H1 (cell line): Measurements from ENCODE around the gene LRRC30. TPM values are rescaled to one million over a fixed set of nuclear protein-coding genes. Genes with fewer than 3 reads are reported as not detected.

Experiments
- CTCF ChIA-PET: fragments of 300-600 bp; sonication (Branson Sonifier 250); formaldehyde crosslinking; loops from one replicate; lab custom pipeline; 2021; ENCODE audit not compliant: partially characterized antibody; lab: Charles Lee
- POLR2A ChIA-PET: fragments of 300-600 bp; sonication (Branson Sonifier 250); formaldehyde crosslinking; loops from one replicate; lab custom pipeline; 2021; ENCODE audit warnings: inconsistent platforms; ENCODE audit not compliant: partially characterized antibody; lab: Charles Lee
- DNase-seq, 2 experiments: peaks; one replicate each; pipeline versions ENCODE4 v3.0.0 to v3.0.0-alpha.2; 2010 to 2022; ENCODE audit warnings: low spot score in 2 of 2, low read depth in 1 of 2, mixed read lengths in 1 of 2
- FAIRE-seq: peaks from 2 replicates; lab custom pipeline; 2011; peaks lifted over from hg19 to GRCh38; lab: Jason Lieb, UNC
- H2AFZ ChIP-seq: 2 replicates; pipeline ENCODE4 v1.8.1; 2012; ENCODE audit warnings: low read length, inconsistent platforms
- H2AK5ac ChIP-seq: 2 replicates; pipeline ENCODE4 v1.6.1; 2013; ENCODE audit warnings: low read depth, low read length
- H2BK120ac ChIP-seq: replicated peaks from 2 replicates; pipeline ENCODE3; 2013; ENCODE audit warnings: low read depth, low read length, inconsistent platforms
- H2BK12ac ChIP-seq: 2 replicates; pipeline ENCODE4 v1.6.1; 2013; ENCODE audit warnings: low read depth, low read length
- H2BK15ac ChIP-seq: 2 replicates; pipeline ENCODE4 v1.6.1; 2013; ENCODE audit warnings: low read length
- H2BK20ac ChIP-seq: 2 replicates; pipeline ENCODE4 v1.6.1; 2013; ENCODE audit warnings: low read length
- H2BK5ac ChIP-seq: 2 replicates; pipeline ENCODE4 v1.6.1; 2013; ENCODE audit warnings: low read depth, low read length
- H3K14ac ChIP-seq: 2 replicates; pipeline ENCODE4 v1.6.1; 2013; ENCODE audit warnings: inconsistent platforms; ENCODE audit not compliant: insufficient read length
- H3K18ac ChIP-seq: 2 replicates; pipeline ENCODE4 v1.6.1; 2013; ENCODE audit warnings: low read length; ENCODE audit errors: extremely low read depth
- H3K23ac ChIP-seq: 2 replicates; pipeline ENCODE4 v1.6.1; 2013; ENCODE audit warnings: inconsistent platforms; ENCODE audit not compliant: insufficient read length
- H3K23me2 ChIP-seq: 2 replicates; pipeline ENCODE4 v1.6.1; 2013; ENCODE audit warnings: low read depth, low read length
- H3K27ac ChIP-seq: 2 replicates; pipeline ENCODE4 v1.6.1; 2011; ENCODE audit warnings: low read depth, low read length, inconsistent platforms
- H3K27me3 ChIP-seq, 4 experiments: replicated peaks in 1 of 4; 1 replicate in 1 of 4; 2 replicates in 3 of 4; pipeline versions ENCODE4 v1.6.1 to v1.8.1; 2011 to 2013; ENCODE audit warnings: low read length in 3 of 4, mild to moderate bottlenecking in 3 of 4, inconsistent platforms in 2 of 4, mixed read lengths in 2 of 4, moderate library complexity in 1 of 4; ENCODE audit not compliant: control insufficient read depth in 3 of 4, insufficient read depth in 3 of 4; ENCODE audit errors: extremely low read depth in 1 of 4
- H3K36me3 ChIP-seq, 4 experiments: 2 replicates each; pipeline versions ENCODE4 v1.6.1 to v1.8.1; 2011 to 2013; ENCODE audit warnings: mild to moderate bottlenecking in 4 of 4, low read length in 3 of 4, moderate library complexity in 2 of 4, control low read depth in 1 of 4, inconsistent platforms in 1 of 4; ENCODE audit not compliant: insufficient read depth in 4 of 4, control insufficient read depth in 2 of 4
- H3K4ac ChIP-seq: replicated peaks from 2 replicates; pipeline ENCODE3; 2013; ENCODE audit warnings: low read length, low read depth, mixed read lengths, inconsistent platforms; ENCODE audit not compliant: insufficient read length
- H3K4me1 ChIP-seq, 4 experiments: replicated peaks in 1 of 4; 1 replicate in 1 of 4; 2 replicates in 3 of 4; pipeline versions ENCODE4 v1.6.1 to v1.8.1; 2011 to 2013; ENCODE audit warnings: low read length in 3 of 4, inconsistent platforms in 2 of 4, mixed read lengths in 1 of 4; ENCODE audit not compliant: insufficient read depth in 4 of 4, control insufficient read depth in 3 of 4
- H3K4me2 ChIP-seq, 2 experiments: 2 replicates each; pipeline versions ENCODE4 v1.6.1 to v1.8.1; 2011 to 2013; ENCODE audit warnings: low read depth in 2 of 2, low read length in 2 of 2, control low read depth in 1 of 2, inconsistent platforms in 1 of 2, mild to moderate bottlenecking in 1 of 2; ENCODE audit not compliant: insufficient read depth in 1 of 2
- H3K4me3 ChIP-seq, 4 experiments: fragments of 200-600, 300-600 bp in 1 of 4; sonication (generic), shearing (Covaris generic), sonication (Bioruptor Twin) in 1 of 4; 2 replicates each; pipeline versions ENCODE4 v1.5.1 to v1.8.1; 2011 to 2016; ENCODE audit warnings: low read length in 4 of 4, low read depth in 3 of 4, control low read depth in 2 of 4, inconsistent platforms in 2 of 4, mild to moderate bottlenecking in 2 of 4, mixed read lengths in 1 of 4, moderate library complexity in 1 of 4; ENCODE audit not compliant: insufficient read depth in 2 of 4; ENCODE audit errors: extremely low read depth in 1 of 4
- H3K56ac ChIP-seq: replicated peaks from 2 replicates; pipeline ENCODE3; 2013; ENCODE audit warnings: low read depth, mild to moderate bottlenecking, mixed read lengths, low read length, inconsistent platforms; ENCODE audit not compliant: insufficient read length
- H3K79me1 ChIP-seq: 2 replicates; pipeline ENCODE4 v1.6.1; 2013; ENCODE audit warnings: low read depth, low read length, control low read depth
- H3K79me2 ChIP-seq, 2 experiments: 2 replicates each; pipeline versions ENCODE4 v1.6.1 to v1.8.1; 2012 to 2013; ENCODE audit warnings: low read length in 2 of 2, mild to moderate bottlenecking in 2 of 2, inconsistent platforms in 1 of 2; ENCODE audit not compliant: insufficient read depth in 2 of 2, control insufficient read depth in 1 of 2
- H3K9ac ChIP-seq, 4 experiments: replicated peaks in 1 of 4; 1 replicate in 1 of 4; 2 replicates in 3 of 4; pipeline versions ENCODE4 v1.6.1 to v1.8.1; 2011 to 2013; ENCODE audit warnings: low read depth in 3 of 4, low read length in 3 of 4, control low read depth in 2 of 4, mild to moderate bottlenecking in 2 of 4, moderate library complexity in 2 of 4, inconsistent platforms in 1 of 4; ENCODE audit errors: extremely low read depth in 1 of 4
- H3K9me3 ChIP-seq, 2 experiments: 2 replicates each; pipeline versions ENCODE4 v1.6.1 to v1.8.1; 2012 to 2013; ENCODE audit warnings: mild to moderate bottlenecking in 2 of 2, moderate library complexity in 2 of 2, control low read depth in 1 of 2, inconsistent platforms in 1 of 2, low read depth in 1 of 2, low read length in 1 of 2, mixed read lengths in 1 of 2; ENCODE audit not compliant: insufficient read depth in 2 of 2
- H4K20me1 ChIP-seq, 2 experiments: replicated peaks in 1 of 2; 2 replicates each; pipeline versions ENCODE3 to v1.8.1; 2011 to 2013; ENCODE audit warnings: inconsistent platforms in 2 of 2, low read length in 2 of 2, mild to moderate bottlenecking in 1 of 2; ENCODE audit not compliant: insufficient read depth in 2 of 2, control insufficient read depth in 1 of 2
- H4K5ac ChIP-seq: 2 replicates; pipeline ENCODE4 v1.6.1; 2013; ENCODE audit warnings: low read length, low read depth, mixed read lengths, inconsistent platforms; ENCODE audit not compliant: insufficient read length
- H4K8ac ChIP-seq: 2 replicates; pipeline ENCODE4 v1.8.0; 2013; ENCODE audit warnings: mild to moderate bottlenecking, moderate library complexity, low read length, inconsistent platforms; ENCODE audit not compliant: insufficient read depth; ENCODE audit errors: extremely low read depth
- H4K91ac ChIP-seq: replicated peaks from 2 replicates; pipeline ENCODE3; 2013; ENCODE audit warnings: low read length, mixed read lengths, inconsistent platforms; ENCODE audit not compliant: insufficient read length
- EGR1 ChIP-seq: IDR thresholded peaks from 2 replicates; pipeline ENCODE4 v1.6.1; 2011; ENCODE audit warnings: low read depth, low read length, borderline replicate concordance
- RAD21 ChIP-seq, 2 experiments: IDR thresholded peaks in 1 of 2; conservative IDR thresholded peaks in 1 of 2; 2 replicates each; pipeline ENCODE4 v1.6.1; 2011; ENCODE audit warnings: low read depth in 2 of 2, low read length in 2 of 2, improper control_type of control experiment in 1 of 2, inconsistent platforms in 1 of 2, mild to moderate bottlenecking in 1 of 2, moderate library complexity in 1 of 2
- RNF2 ChIP-seq: fragments of 200-900, 300-1000 bp; sonication (generic); IDR thresholded peaks from 2 replicates; pipeline ENCODE4 v1.7.1; 2016; ENCODE audit warnings: borderline replicate concordance, low read depth, mild to moderate bottlenecking, antibody characterized with exemption, low read length; ENCODE audit not compliant: poor library complexity, severe bottlenecking; ENCODE audit errors: missing control alignments
- SIRT6 ChIP-seq: IDR thresholded peaks from one replicate; pipeline ENCODE4 v1.7.1; 2012; ENCODE audit warnings: low read length, inconsistent platforms
- SP2 ChIP-seq: IDR thresholded peaks from 2 replicates; pipeline ENCODE4 v1.6.1; 2012; ENCODE audit warnings: mild to moderate bottlenecking, low read length, inconsistent platforms
- SP4 ChIP-seq: IDR thresholded peaks from 2 replicates; pipeline ENCODE4 v1.6.1; 2012; ENCODE audit warnings: low read length, inconsistent platforms
- SRF ChIP-seq: IDR thresholded peaks from 2 replicates; pipeline ENCODE4 v1.6.1; 2011; ENCODE audit warnings: mild to moderate bottlenecking, low read depth, low read length, moderate library complexity
- SUZ12 ChIP-seq: fragments of 200-600 bp; sonication (generic); IDR thresholded peaks from 2 replicates; pipeline ENCODE4 v1.6.1; 2012; ENCODE audit warnings: mild to moderate bottlenecking, inconsistent platforms, low read length, moderate library complexity, mixed read lengths
- TEAD4 ChIP-seq: IDR thresholded peaks from 2 replicates; pipeline ENCODE4 v1.6.1; 2012; ENCODE audit warnings: low read depth, low read length, inconsistent platforms, mixed read lengths
- WGBS, 2 experiments: shearing (Covaris generic) in 1 of 2; methylation state at CpG; one replicate each; pipeline versions ENCODE4 v1.1.6 to v1.1.7; 2013 to 2015; ENCODE audit warnings: low lambda C conversion rate in 2 of 2, mixed read lengths in 2 of 2, inconsistent platforms in 1 of 2, low coverage in 1 of 2, missing lambda C conversion rate in 1 of 2; ENCODE audit not compliant: insufficient replicate concordance in 2 of 2, insufficient coverage in 1 of 2, insufficient read length in 1 of 2; ENCODE audit errors: extremely low coverage in 1 of 2, missing lambda C conversion rate in 1 of 2; 5-methylcytosine and 5-hydroxymethylcytosine counted together
- polyA plus RNA-seq, 7 experiments: library from polyadenylated mRNA; depleted of rRNA in 3 of 7; stranded (reverse) in 5 of 7; unstranded in 2 of 7; fragments of >200 nt in 5 of 7; fragments of 200-250 nt in 2 of 7; gene quantifications; 1 replicate in 5 of 7; 2 replicates in 1 of 7; 4 replicates in 1 of 7; pipeline versions ENCODE4 v1.2.1 to v1.2.3, GENCODE V29; 2011 to 2013; ENCODE audit warnings: missing spikeins in 2 of 7, mixed read lengths in 2 of 7
- total RNA-seq: library from RNA; stranded (reverse); fragmentation: NEBNext Ultra II Directional; extraction: Animal tissue kit (Norgen Biotek cat#: 25700); gene quantifications from 2 replicates; pipeline ENCODE4 v1.2.1, GENCODE V29; 2021
- TF ChIP-seq, protein P1 (sequence below): IDR thresholded peaks from 2 replicates; pipeline ENCODE4 v1.6.1; 2012; ENCODE audit warnings: low read length, inconsistent platforms

The LRRC30 gene
- total and polyA plus RNA-seq, 2 of the 8 experiments (the other 6 are each of a cell fraction or from before 2014, with no cell fraction given): not detected

DNA sequence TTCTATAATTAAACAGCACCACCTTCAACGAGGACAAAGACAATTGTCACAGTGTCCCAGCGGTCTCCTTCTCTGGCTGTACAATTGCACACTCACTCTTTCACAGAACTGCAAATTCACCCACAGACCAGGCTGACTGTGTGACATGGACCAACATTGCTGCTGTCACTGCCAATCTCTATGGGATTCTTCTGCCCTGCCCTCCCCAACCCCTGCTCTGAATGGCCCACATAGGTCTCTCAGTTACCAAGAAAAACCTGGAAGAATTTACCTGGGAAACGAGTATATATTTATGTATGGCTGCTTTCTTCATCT is 26.5 kb downstream of the LRRC30 start:
- CTCF ChIA-PET: no interaction called here
- Histone ChIP-seq H3K56ac (no peak overlapping the region), H3K79me1 (no peaks in the 10 kb centered on the region), H3K4me3 (no peak overlapping the region), H3K14ac (no peak overlapping the region), H3K27ac (no peak overlapping the region), H3K9me3 (no peaks in the 10 kb centered on the region), H2BK12ac (no peak overlapping the region), H3K4me1 (peaks cover 0 to 6% (median 0%) of the 10 kb centered on the region in 4 experiments; a peak in 1 of 7 replicates), H2BK20ac (no peak overlapping the region), H3K23me2 (no peaks in the 10 kb centered on the region), H3K23ac (no peak overlapping the region), H2BK5ac (no peak overlapping the region), H4K5ac (no peak overlapping the region), H3K9ac (no peak overlapping the region), H3K36me3 (no peaks in the 10 kb centered on the region), H3K27me3 (no peaks in the 10 kb centered on the region), H2AK5ac (no peak overlapping the region), H4K91ac (no peak overlapping the region), H3K18ac (no peak overlapping the region; the same call in 1 of the 2 replicates), H2AFZ (no peak overlapping the region), H4K20me1 (no peaks in the 10 kb centered on the region), H2BK15ac (no peak overlapping the region), H4K8ac (no peak overlapping the region), H3K4me2 (no peak overlapping the region), H2BK120ac (no peak overlapping the region), H3K79me2 (no peaks in the 10 kb centered on the region), H3K4ac (no peak overlapping the region)
- POLR2A ChIA-PET: no interaction called here
- TF ChIP-seq TEAD4 (no peak), SIRT6 (no peak), RAD21 (IDR thresholded peaks at IDR 0.05 in 1 of 2, conservative IDR thresholded peaks at IDR 0.05 in 1 of 2; ENCODE audit: low read depth in 2 of 2, low read length in 2 of 2) (no peak), RNF2 (no peak), SP4 (no peak), EGR1 (no peak), SUZ12 (no peak), SP2 (no peak), SRF (no peak)
- TF ChIP-seq, protein P1, sequence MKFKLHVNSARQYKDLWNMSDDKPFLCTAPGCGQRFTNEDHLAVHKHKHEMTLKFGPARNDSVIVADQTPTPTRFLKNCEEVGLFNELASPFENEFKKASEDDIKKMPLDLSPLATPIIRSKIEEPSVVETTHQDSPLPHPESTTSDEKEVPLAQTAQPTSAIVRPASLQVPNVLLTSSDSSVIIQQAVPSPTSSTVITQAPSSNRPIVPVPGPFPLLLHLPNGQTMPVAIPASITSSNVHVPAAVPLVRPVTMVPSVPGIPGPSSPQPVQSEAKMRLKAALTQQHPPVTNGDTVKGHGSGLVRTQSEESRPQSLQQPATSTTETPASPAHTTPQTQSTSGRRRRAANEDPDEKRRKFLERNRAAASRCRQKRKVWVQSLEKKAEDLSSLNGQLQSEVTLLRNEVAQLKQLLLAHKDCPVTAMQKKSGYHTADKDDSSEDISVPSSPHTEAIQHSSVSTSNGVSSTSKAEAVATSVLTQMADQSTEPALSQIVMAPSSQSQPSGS: no peak
- FAIRE-seq (no peak), DNase-seq (no peak)
- WGBS, 2 experiments: 93% methylated on average over 3 of the region's 3 CpGs; no CpG with 5 or more reads in 1 of the 2 experiments
